Vagina (tissue), 2 donors: ENCODE results near the gene NAGLU. TPM values are rescaled to one million over a fixed set of nuclear protein-coding genes. Genes with fewer than 3 reads are reported as not detected.

Experiments
- DNase-seq, 2 donors: peaks; one replicate each; pipeline ENCODE4 v3.0.0-alpha.2; 2017; ENCODE audit errors: extremely low spot score in 2 of 2
- H3K27ac ChIP-seq: fragments of 200-600 bp; sonication (generic); one replicate; pipeline ENCODE4 v1.5.1; 2019
- H3K27me3 ChIP-seq: fragments of 200-600 bp; sonication (generic); one replicate; pipeline ENCODE4 v1.5.1; 2019
- H3K36me3 ChIP-seq, 2 donors: fragments of 200-600 bp; sonication (generic); one replicate each; pipeline ENCODE4 v1.5.1; 2017 to 2019
- H3K4me1 ChIP-seq: fragments of 200-600 bp; sonication (generic); one replicate; pipeline ENCODE4 v1.5.1; 2019
- H3K4me3 ChIP-seq, 2 donors: fragments of 200-600 bp; sonication (generic); 1 replicate in 1 of 2; 2 replicates in 1 of 2; pipeline ENCODE4 v1.5.1; 2016 to 2019
- H3K9me3 ChIP-seq: fragments of 200-600 bp; sonication (generic); one replicate; pipeline ENCODE4 v1.5.1; 2019
- CTCF ChIP-seq, 3 experiments: fragments of 450-650 bp in 2 of 3; fragments of 200-600 bp in 1 of 3; sonication (generic) in 1 of 3; IDR thresholded peaks; one replicate each; pipeline ENCODE4 v1.5.1; 2017 to 2019; ENCODE audit warnings: antibody characterized with exemption in 3 of 3, mild to moderate bottlenecking in 2 of 3, moderate library complexity in 2 of 3
- POLR2A ChIP-seq, 2 donors: fragments of 450-650 bp; IDR thresholded peaks; one replicate each; pipeline ENCODE4 v1.6.1; 2017; ENCODE audit warnings: antibody characterized with exemption in 2 of 2, mild to moderate bottlenecking in 2 of 2, moderate library complexity in 2 of 2
- POLR2AphosphoS5 ChIP-seq, 2 donors: sonication (generic); formaldehyde crosslinking; IDR thresholded peaks; one replicate each; pipeline ENCODE4 v1.9.0; 2017; ENCODE audit warnings: antibody characterized with exemption in 2 of 2, mild to moderate bottlenecking in 2 of 2, low read depth in 1 of 2; ENCODE audit not compliant: insufficient read depth in 1 of 2
- intact Hi-C: fragments of 100-400 bp; cut with DNase I; formaldehyde crosslinking; loops from one replicate; pipeline ENCODE4 v1.15.1; 2023
- total RNA-seq: library from RNA; depleted of rRNA; stranded (reverse); fragments of >200 nt; gene quantifications from one replicate; pipeline ENCODE4 v1.2.3, GENCODE V29; 2016

NAGLU gene
- total RNA-seq, 1 donor from 2014 or later, result 24.6 TPM

GRCh38 chr17:42560246-42560645, 24.2 kb downstream of the NAGLU start:
- Histone ChIP-seq H3K27me3 (no peaks in the 10 kb centered on the region), H3K36me3 (peaks cover 0 to 16% of the 10 kb centered on the region in 2 donors), H3K27ac (no peak overlapping the region), H3K4me3 (no peak overlapping the region), H3K9me3 (no peaks in the 10 kb centered on the region), H3K4me1 (peaks cover 44% of the 10 kb centered on the region)
- TF ChIP-seq POLR2A (IDR thresholded peaks at IDR 0.05) (no peak), CTCF (IDR thresholded peaks at IDR 0.05) (no peak), POLR2AphosphoS5 (IDR thresholded peaks at IDR 0.05; ENCODE audit: insufficient read depth in 1 of 2, low read depth in 1 of 2) (no peak)
- intact Hi-C loops, result no loop called here
- DNase-seq, result no peak

GRCh38 chr17:42561897-42562387, 25.9 kb downstream of the NAGLU start, which contains the start of gene COASY:
COASY (plus strand) TSS chr17:42562148; CDS start chr17:42562623, 475 bp downstream.
- Histone ChIP-seq H3K4me3 (peak within 1 kb of the TSS; percentile 84 to 85), H3K36me3 (peaks cover 0 to 22% of the 10 kb centered on the region in 2 donors), H3K27me3 (no peaks in the 10 kb centered on the region), H3K4me1 (peaks cover 40% of the 10 kb centered on the region), H3K27ac (peak within 1 kb of the TSS; percentile 84), H3K9me3 (no peaks in the 10 kb centered on the region)
- TF ChIP-seq POLR2AphosphoS5 (IDR thresholded peaks at IDR 0.05; ENCODE audit: insufficient read depth in 1 of 2, low read depth in 1 of 2) (peak; percentile 87 to 98), POLR2A (IDR thresholded peaks at IDR 0.05) (no peak), CTCF (IDR thresholded peaks at IDR 0.05) (peak in 1 of 3 experiments; percentile 19)
- intact Hi-C loops, result no loop called here
- peak in 1 of 2 donors; percentile 95 for DNase-seq

- Histone ChIP-seq H3K36me3 (peaks cover 0 to 22% of the 10 kb centered on the region in 2 donors), H3K4me1 (peaks cover 44% of the 10 kb centered on the region), H3K9me3 (no peaks in the 10 kb centered on the region), H3K4me3 (peak overlapping the region; percentile 84 to 85), H3K27me3 (no peaks in the 10 kb centered on the region), H3K27ac (peak overlapping the region; percentile 84)
- TF ChIP-seq POLR2AphosphoS5 (IDR thresholded peaks at IDR 0.05; ENCODE audit: insufficient read depth in 1 of 2, low read depth in 1 of 2) (no peak), POLR2A (IDR thresholded peaks at IDR 0.05) (no peak), CTCF (IDR thresholded peaks at IDR 0.05) (no peak)
- DNase-seq, result no peak
- intact Hi-C loops, result no loop called here
Observed at GRCh38 chr17:42562388-42563142, 26.5 kb downstream of the NAGLU start.

GRCh38 chr17:42563143-42563509, 27.1 kb downstream of the NAGLU start:
- Histone ChIP-seq H3K27me3 (no peaks in the 10 kb centered on the region), H3K27ac (peak overlapping the region; percentile 84), H3K4me1 (peaks cover 49% of the 10 kb centered on the region), H3K9me3 (no peaks in the 10 kb centered on the region), H3K36me3 (peaks cover 0 to 22% of the 10 kb centered on the region in 2 donors), H3K4me3 (peak overlapping the region; percentile 84 to 85)
- TF ChIP-seq POLR2AphosphoS5 (IDR thresholded peaks at IDR 0.05; ENCODE audit: insufficient read depth in 1 of 2, low read depth in 1 of 2) (no peak), POLR2A (IDR thresholded peaks at IDR 0.05) (no peak), CTCF (IDR thresholded peaks at IDR 0.05) (no peak)
- intact Hi-C loops, result no loop called here
- no peak for DNase-seq

- TF ChIP-seq POLR2A (IDR thresholded peaks at IDR 0.05), result no peak
- no peak for DNase-seq
- H3K4me1 ChIP-seq, result peaks cover 54% of the 10 kb centered on the region
- peak overlapping the region; percentile 8 for H3K27ac ChIP-seq
- H3K4me3 ChIP-seq, result peak overlapping the region in 1 of 2 donors; percentile 85
- intact Hi-C loops, result no loop called here
- no peaks in the 10 kb centered on the region for H3K9me3 ChIP-seq
- H3K27me3 ChIP-seq, result no peaks in the 10 kb centered on the region
- peaks cover 0 to 26% of the 10 kb centered on the region in 2 donors for H3K36me3 ChIP-seq
Observed at GRCh38 chr17:42563543-42563942, 27.5 kb downstream of the NAGLU start.
